K562 (cell line): ENCODE measurements around the gene WBP1. TPM values are rescaled to one million over a fixed set of nuclear protein-coding genes. Genes with fewer than 3 reads are reported as not detected.
A peak's percentile ranks its signal among the peaks of the same experiment; 100 is the strongest.

Experiments
- FOXA1 ChIP-seq: fragments of 450-650 bp; IDR thresholded peaks from 2 replicates; pipeline ENCODE4 v1.6.1; 2016; ENCODE audit warnings: mild to moderate bottlenecking, borderline replicate concordance
- MXD1 ChIP-seq: fragments of 250-450 bp; sonication (Bioruptor Pico); IDR thresholded peaks from 2 replicates; pipeline ENCODE4 v1.8.0; 2021; ENCODE audit warnings: borderline replicate concordance, mild to moderate bottlenecking, moderate library complexity; ENCODE audit not compliant: poor library complexity, severe bottlenecking
- NFATC3 ChIP-seq: fragments of 450-650 bp; IDR thresholded peaks from 2 replicates; pipeline ENCODE4 v1.6.1; 2017; ENCODE audit warnings: mild to moderate bottlenecking
- PRPF4 ChIP-seq: fragments of 200-400 bp; formaldehyde crosslinking; IDR thresholded peaks from one replicate; pipeline ENCODE4 v1.6.1; 2017; ENCODE audit warnings: low read length, low read depth, mild to moderate bottlenecking; ENCODE audit not compliant: insufficient read depth, poor library complexity, severe bottlenecking
- RFX7 ChIP-seq: fragments of 250-450 bp; sonication (Bioruptor Pico); IDR thresholded peaks from 2 replicates; pipeline ENCODE4 v1.5.1; 2021; ENCODE audit warnings: mild to moderate bottlenecking
- ZNF263 ChIP-seq: sonication (generic); formaldehyde crosslinking; IDR thresholded peaks from 2 replicates; pipeline ENCODE4 v1.8.0; 2022; ENCODE audit warnings: mild to moderate bottlenecking, missing genetic modification reagents, borderline replicate concordance
- ZNF316 ChIP-seq: fragments of 450-650 bp; IDR thresholded peaks from 2 replicates; pipeline ENCODE4 v1.6.1; 2016
- ZNF668 ChIP-seq: fragments of 250-450 bp; sonication (Bioruptor Pico); IDR thresholded peaks from 2 replicates; pipeline ENCODE4 v1.8.0; 2022; ENCODE audit warnings: mild to moderate bottlenecking, inconsistent platforms
- polyA plus RNA-seq, 8 experiments: library from polyadenylated mRNA; depleted of rRNA in 4 of 8; stranded (reverse) in 5 of 8; unstranded in 3 of 8; fragments of >200 nt; fragmentation: Nextera tagmentation in 2 of 8; fragmentation: Illumina TruSeq in 1 of 8; extraction: Ambion mirVana in 2 of 8; extraction: Trizol in 1 of 8; gene quantifications; 2 replicates each; pipeline versions ENCODE4 v1.2.1 to v1.2.3, GENCODE V29; 2011 to 2014; ENCODE audit warnings: inconsistent platforms in 1 of 8, missing spikeins in 1 of 8
- total RNA-seq, 7 experiments: library from RNA; depleted of rRNA in 6 of 7; stranded (reverse); fragments of >200 nt in 6 of 7; fragmentation: Illumina TruSeq in 2 of 7; extraction: Trizol in 2 of 7; gene quantifications; 2 replicates each; pipeline versions ENCODE4 v1.2.1 to v1.2.3, GENCODE V29; 2011 to 2021; ENCODE audit warnings: low replicate concordance in 1 of 7
- TF ChIP-seq, protein P1 (sequence below): fragments of 450-650 bp; IDR thresholded peaks from 2 replicates; pipeline ENCODE4 v1.6.1; 2016; ENCODE audit warnings: low read depth
- TF ChIP-seq, protein P2 (sequence below): sonication (generic); formaldehyde crosslinking; IDR thresholded peaks from 2 replicates; pipeline ENCODE4 v1.8.0; 2023; ENCODE audit warnings: mild to moderate bottlenecking, missing genetic modification reagents
- TF ChIP-seq, protein P3 (sequence below): fragments of 450-650 bp; IDR thresholded peaks from 2 replicates; pipeline ENCODE4 v1.6.1; 2016; ENCODE audit warnings: antibody characterized with exemption

The WBP1 gene
- total and polyA plus RNA-seq, 9 of the 15 experiments (the other 6 are each of a cell fraction or from before 2014, with no cell fraction given), result 1.9 to 27.7 (median 14.2) TPM

GRCh38 chr2:74472086-74472944 is 14.1 kb downstream of the WBP1 start, which contains the start of gene MRPL53 (continued):
- TF ChIP-seq, protein P1, sequence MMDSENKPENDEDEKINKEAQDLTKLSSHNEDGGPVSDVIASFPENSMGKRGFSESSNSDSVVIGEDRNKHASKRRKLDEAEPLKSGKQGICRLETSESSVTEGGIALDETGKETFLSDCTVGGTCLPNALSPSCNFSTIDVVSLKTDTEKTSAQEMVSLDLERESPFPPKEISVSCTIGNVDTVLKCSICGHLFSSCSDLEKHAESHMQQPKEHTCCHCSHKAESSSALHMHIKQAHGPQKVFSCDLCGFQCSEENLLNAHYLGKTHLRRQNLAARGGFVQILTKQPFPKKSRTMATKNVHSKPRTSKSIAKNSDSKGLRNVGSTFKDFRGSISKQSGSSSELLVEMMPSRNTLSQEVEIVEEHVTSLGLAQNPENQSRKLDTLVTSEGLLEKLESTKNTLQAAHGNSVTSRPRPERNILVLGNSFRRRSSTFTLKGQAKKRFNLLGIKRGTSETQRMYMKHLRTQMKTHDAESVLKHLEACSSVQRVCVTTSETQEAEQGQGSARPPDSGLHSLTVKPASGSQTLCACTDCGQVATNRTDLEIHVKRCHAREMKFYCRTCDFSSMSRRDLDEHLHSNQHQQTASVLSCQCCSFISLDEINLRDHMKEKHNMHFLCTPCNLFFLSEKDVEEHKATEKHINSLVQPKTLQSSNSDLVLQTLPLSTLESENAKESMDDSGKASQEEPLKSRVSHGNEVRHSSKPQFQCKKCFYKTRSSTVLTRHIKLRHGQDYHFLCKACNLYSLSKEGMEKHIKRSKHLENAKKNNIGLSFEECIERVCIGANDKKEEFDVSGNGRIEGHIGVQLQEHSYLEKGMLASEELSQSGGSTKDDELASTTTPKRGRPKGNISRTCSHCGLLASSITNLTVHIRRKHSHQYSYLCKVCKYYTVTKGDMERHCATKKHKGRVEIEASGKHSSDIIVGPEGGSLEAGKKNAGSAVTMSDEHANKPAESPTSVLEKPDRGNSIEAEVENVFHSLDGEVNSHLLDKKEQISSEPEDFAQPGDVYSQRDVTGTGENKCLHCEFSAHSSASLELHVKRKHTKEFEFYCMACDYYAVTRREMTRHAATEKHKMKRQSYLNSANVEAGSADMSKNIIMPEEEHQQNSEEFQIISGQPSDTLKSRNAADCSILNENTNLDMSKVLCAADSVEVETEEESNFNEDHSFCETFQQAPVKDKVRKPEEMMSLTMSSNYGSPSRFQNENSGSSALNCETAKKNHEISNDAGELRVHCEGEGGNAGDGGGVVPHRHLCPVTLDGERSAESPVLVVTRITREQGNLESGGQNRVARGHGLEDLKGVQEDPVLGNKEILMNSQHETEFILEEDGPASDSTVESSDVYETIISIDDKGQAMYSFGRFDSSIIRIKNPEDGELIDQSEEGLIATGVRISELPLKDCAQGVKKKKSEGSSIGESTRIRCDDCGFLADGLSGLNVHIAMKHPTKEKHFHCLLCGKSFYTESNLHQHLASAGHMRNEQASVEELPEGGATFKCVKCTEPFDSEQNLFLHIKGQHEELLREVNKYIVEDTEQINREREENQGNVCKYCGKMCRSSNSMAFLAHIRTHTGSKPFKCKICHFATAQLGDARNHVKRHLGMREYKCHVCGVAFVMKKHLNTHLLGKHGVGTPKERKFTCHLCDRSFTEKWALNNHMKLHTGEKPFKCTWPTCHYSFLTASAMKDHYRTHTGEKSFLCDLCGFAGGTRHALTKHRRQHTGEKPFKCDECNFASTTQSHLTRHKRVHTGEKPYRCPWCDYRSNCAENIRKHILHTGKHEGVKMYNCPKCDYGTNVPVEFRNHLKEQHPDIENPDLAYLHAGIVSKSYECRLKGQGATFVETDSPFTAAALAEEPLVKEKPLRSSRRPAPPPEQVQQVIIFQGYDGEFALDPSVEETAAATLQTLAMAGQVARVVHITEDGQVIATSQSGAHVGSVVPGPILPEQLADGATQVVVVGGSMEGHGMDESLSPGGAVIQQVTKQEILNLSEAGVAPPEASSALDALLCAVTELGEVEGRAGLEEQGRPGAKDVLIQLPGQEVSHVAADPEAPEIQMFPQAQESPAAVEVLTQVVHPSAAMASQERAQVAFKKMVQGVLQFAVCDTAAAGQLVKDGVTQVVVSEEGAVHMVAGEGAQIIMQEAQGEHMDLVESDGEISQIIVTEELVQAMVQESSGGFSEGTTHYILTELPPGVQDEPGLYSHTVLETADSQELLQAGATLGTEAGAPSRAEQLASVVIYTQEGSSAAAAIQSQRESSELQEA, result no peak
- no peak for TF ChIP-seq ZNF668
- TF ChIP-seq NFATC3, result 0 out of 2 replicates have a peak, but pooled peaks have one; percentile 49
- TF ChIP-seq FOXA1, result no peak
- TF ChIP-seq, protein P2, sequence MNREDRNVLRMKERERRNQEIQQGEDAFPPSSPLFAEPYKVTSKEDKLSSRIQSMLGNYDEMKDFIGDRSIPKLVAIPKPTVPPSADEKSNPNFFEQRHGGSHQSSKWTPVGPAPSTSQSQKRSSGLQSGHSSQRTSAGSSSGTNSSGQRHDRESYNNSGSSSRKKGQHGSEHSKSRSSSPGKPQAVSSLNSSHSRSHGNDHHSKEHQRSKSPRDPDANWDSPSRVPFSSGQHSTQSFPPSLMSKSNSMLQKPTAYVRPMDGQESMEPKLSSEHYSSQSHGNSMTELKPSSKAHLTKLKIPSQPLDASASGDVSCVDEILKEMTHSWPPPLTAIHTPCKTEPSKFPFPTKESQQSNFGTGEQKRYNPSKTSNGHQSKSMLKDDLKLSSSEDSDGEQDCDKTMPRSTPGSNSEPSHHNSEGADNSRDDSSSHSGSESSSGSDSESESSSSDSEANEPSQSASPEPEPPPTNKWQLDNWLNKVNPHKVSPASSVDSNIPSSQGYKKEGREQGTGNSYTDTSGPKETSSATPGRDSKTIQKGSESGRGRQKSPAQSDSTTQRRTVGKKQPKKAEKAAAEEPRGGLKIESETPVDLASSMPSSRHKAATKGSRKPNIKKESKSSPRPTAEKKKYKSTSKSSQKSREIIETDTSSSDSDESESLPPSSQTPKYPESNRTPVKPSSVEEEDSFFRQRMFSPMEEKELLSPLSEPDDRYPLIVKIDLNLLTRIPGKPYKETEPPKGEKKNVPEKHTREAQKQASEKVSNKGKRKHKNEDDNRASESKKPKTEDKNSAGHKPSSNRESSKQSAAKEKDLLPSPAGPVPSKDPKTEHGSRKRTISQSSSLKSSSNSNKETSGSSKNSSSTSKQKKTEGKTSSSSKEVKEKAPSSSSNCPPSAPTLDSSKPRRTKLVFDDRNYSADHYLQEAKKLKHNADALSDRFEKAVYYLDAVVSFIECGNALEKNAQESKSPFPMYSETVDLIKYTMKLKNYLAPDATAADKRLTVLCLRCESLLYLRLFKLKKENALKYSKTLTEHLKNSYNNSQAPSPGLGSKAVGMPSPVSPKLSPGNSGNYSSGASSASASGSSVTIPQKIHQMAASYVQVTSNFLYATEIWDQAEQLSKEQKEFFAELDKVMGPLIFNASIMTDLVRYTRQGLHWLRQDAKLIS, result no peak
- peak; percentile 70 for TF ChIP-seq ZNF316
- TF ChIP-seq, protein P3, sequence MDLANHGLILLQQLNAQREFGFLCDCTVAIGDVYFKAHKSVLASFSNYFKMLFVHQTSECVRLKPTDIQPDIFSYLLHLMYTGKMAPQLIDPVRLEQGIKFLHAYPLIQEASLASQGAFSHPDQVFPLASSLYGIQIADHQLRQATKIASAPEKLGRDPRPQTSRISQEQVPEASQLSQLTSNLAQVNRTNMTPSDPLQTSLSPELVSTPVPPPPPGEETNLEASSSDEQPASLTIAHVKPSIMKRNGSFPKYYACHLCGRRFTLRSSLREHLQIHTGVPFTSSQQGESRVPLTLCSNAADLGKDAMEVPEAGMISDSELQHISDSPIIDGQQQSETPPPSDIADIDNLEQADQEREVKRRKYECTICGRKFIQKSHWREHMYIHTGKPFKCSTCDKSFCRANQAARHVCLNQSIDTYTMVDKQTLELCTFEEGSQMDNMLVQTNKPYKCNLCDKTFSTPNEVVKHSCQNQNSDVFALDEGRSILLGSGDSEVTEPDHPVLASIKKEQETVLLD, result no peak
- no peak for TF ChIP-seq MXD1
- TF ChIP-seq RFX7, result 0 out of 2 replicates have a peak, but pooled peaks have one; percentile 50
- TF ChIP-seq PRPF4, result no peak
- TF ChIP-seq ZNF263 (CRISPR knock-in tag), result no peak
